Lower leg skin (tissue), 4 donors: Measurements from ENCODE around the gene CELA3A. TPM values are rescaled to one million over a fixed set of nuclear protein-coding genes. Genes with fewer than 3 reads are reported as not detected.

Source experiments
- DNase-seq, 2 donors: peaks; one replicate each; pipeline ENCODE4 v3.0.0-alpha.2; 2019; ENCODE audit warnings: low spot score in 2 of 2
- H3K4me3 ChIP-seq: fragments of 200-600 bp; sonication (generic); 2 replicates; pipeline ENCODE4 v1.5.1; 2017; ENCODE audit warnings: mild to moderate bottlenecking, low read depth; ENCODE audit not compliant: poor library complexity, severe bottlenecking
- POLR2A ChIP-seq, 2 donors: fragments of 450-650 bp; IDR thresholded peaks; one replicate each; pipeline ENCODE4 v1.6.1; 2016 to 2017; ENCODE audit warnings: antibody characterized with exemption in 2 of 2, mild to moderate bottlenecking in 1 of 2, moderate library complexity in 1 of 2
- WGBS, 2 donors: methylation state at CpG; one replicate each; pipeline ENCODE4 v1.1.5; 2018; 5-methylcytosine and 5-hydroxymethylcytosine counted together
- intact Hi-C: fragments of 100-400 bp; cut with DNase I; formaldehyde crosslinking; loops from one replicate; pipeline ENCODE4 v1.15.0; 2023; ENCODE audit warnings: low total_unique reads
- total RNA-seq, 4 donors: library from RNA; depleted of rRNA; stranded (reverse); fragments of >200 nt; gene quantifications; one replicate each; pipeline ENCODE4 v1.1.0, GENCODE V29; 2016
- TF ChIP-seq, protein P1 (sequence below), 3 donors: fragments of 450-650 bp; IDR thresholded peaks; one replicate each; pipeline ENCODE4 v1.5.1; 2016; ENCODE audit warnings: antibody characterized with exemption in 3 of 3, mild to moderate bottlenecking in 3 of 3, moderate library complexity in 2 of 3

The CELA3A gene
- total RNA-seq, 4 donors from 2014 or later: not detected

- TF ChIP-seq POLR2A (IDR thresholded peaks at IDR 0.05): no peak
- TF ChIP-seq, protein P1, sequence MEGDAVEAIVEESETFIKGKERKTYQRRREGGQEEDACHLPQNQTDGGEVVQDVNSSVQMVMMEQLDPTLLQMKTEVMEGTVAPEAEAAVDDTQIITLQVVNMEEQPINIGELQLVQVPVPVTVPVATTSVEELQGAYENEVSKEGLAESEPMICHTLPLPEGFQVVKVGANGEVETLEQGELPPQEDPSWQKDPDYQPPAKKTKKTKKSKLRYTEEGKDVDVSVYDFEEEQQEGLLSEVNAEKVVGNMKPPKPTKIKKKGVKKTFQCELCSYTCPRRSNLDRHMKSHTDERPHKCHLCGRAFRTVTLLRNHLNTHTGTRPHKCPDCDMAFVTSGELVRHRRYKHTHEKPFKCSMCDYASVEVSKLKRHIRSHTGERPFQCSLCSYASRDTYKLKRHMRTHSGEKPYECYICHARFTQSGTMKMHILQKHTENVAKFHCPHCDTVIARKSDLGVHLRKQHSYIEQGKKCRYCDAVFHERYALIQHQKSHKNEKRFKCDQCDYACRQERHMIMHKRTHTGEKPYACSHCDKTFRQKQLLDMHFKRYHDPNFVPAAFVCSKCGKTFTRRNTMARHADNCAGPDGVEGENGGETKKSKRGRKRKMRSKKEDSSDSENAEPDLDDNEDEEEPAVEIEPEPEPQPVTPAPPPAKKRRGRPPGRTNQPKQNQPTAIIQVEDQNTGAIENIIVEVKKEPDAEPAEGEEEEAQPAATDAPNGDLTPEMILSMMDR (IDR thresholded peaks at IDR 0.05): no peak
- no peak overlapping the region for H3K4me3 ChIP-seq
- 49 to 57% methylated on average over 2 of the region's 2 CpGs for whole genome bisulfite sequencing, 2 donors
- intact Hi-C loops: no loop called here
- DNase-seq: no peak
Measured at GRCh38 chr1:22045604-22046228, 44.3 kb downstream of the CELA3A start.

- WGBS, 2 donors: 67 to 70% methylated on average over 8 of the region's 8 CpGs
- DNase-seq: no peak
- no peak overlapping the region for H3K4me3 ChIP-seq
- intact Hi-C loops: no loop called here
- TF ChIP-seq, protein P1 (IDR thresholded peaks at IDR 0.05): no peak
- no peak for TF ChIP-seq POLR2A (IDR thresholded peaks at IDR 0.05)
Measured at GRCh38 chr1:22048351-22049192, 47.1 kb downstream of the CELA3A start.

GRCh38 chr1:22050330-22050729 is 48.9 kb downstream of the CELA3A start:
- intact Hi-C loops: loop anchor here (5.0 kb wide), 1 partner anchor 967 kb away; the partner anchor contains the start of genes KDM1A and TEX46
- no peak for TF ChIP-seq POLR2A (IDR thresholded peaks at IDR 0.05)
- TF ChIP-seq, protein P1 (IDR thresholded peaks at IDR 0.05): no peak
- DNase-seq: no peak
- H3K4me3 ChIP-seq: no peak overlapping the region
- WGBS, 2 donors: 97 to 100% methylated on average over 3 of the region's 3 CpGs

GRCh38 chr1:22051607-22052114 is 50.2 kb downstream of the CELA3A start:
- 85 to 90% methylated on average over 13 of the region's 13 CpGs for WGBS, 2 donors
- intact Hi-C loops: loop anchor here (5.0 kb wide), 1 partner anchor 966 kb away; the partner anchor contains the start of genes KDM1A and TEX46
- TF ChIP-seq, protein P1 (IDR thresholded peaks at IDR 0.05): no peak
- TF ChIP-seq POLR2A (IDR thresholded peaks at IDR 0.05): no peak
- no peak for DNase-seq
- no peak overlapping the region for H3K4me3 ChIP-seq

DNA sequence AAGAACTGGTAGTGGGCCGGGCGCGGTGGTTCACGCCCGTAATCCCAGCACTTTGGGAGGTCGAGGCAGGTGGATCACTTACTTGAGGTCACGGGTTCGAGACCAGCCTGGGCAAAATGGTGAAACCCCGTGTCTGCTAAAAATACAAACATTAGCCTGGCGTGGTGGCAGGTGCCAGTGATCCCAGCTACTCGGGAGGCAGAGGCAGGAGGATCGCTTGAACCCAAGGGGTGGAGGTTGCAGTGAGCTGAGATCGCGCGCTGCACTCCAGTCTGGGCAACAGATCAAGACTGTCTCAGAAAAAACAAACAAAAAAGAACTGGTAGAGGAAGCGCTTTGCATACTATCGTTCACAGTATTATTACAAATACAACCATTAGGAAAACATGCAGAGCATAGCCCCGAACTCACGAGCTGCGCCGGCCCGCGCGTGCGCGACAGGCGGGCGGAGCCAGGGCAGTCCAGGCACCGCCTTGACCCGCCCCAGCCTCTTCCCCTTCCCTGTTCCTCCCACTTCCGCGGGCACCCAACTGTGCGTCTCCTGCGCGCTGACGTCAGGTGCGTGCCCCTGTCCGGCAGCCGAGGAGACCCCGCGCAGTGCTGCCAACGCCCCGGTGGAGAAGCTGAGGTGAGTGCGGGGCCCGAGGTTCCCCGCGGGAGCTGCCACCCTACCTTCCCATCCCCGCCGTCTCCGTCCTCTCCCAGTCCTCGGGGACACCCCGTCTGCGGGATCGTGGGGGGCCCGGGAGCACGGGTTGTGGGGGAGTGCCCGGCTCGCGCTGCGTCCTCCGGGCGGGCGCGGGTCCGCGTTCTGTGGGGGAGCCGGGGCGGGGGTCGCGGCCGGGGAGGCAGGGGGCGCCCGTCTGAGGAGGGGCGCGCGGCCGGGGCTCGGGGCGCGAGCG is 50.9 kb downstream of the CELA3A start, which contains the start of gene CDC42:
TSS of gene CDC42 (plus strand) at position 595 of the 902 bp plus-strand sequence. CDS start 25,770 bp downstream, outside the sequence.
- peak within 1 kb of the TSS; percentile 100 for H3K4me3 ChIP-seq
- intact Hi-C loops: loop anchor here (5.0 kb wide), 1 partner anchor 965 kb away; the partner anchor contains the start of genes KDM1A and TEX46
- peak in 1 of 2 donors; percentile 92 for TF ChIP-seq POLR2A (IDR thresholded peaks at IDR 0.05)
- TF ChIP-seq, protein P1 (IDR thresholded peaks at IDR 0.05): no peak
- peak; percentile 96 to 99 for DNase-seq
- WGBS, 2 donors: 21 to 27% methylated on average over 48 to 57 of the region's 81 CpGs
